CD14-positive monocyte (primary cell): ENCODE measurements around the gene KRTAP10-6. TPM values are rescaled to one million over a fixed set of nuclear protein-coding genes. Genes with fewer than 3 reads are reported as not detected.

Source experiments
- DNase-seq, 3 donors: peaks; one replicate each; pipeline ENCODE4 v3.0.0-alpha.2; 2011 to 2022
- H2AFZ ChIP-seq: 2 replicates; pipeline ENCODE4 v1.6.0; 2012; ENCODE audit warnings: mild to moderate bottlenecking, low read depth, low read length, inconsistent platforms; ENCODE audit not compliant: insufficient read depth, poor library complexity, severe bottlenecking
- H3K27ac ChIP-seq, 2 donors: 1 replicate in 1 of 2; 2 replicates in 1 of 2; pipeline ENCODE4 v1.5.1; 2012 to 2013; ENCODE audit warnings: low read length in 2 of 2, control low read depth in 1 of 2, inconsistent platforms in 1 of 2, low read depth in 1 of 2, mild to moderate bottlenecking in 1 of 2
- H3K27me3 ChIP-seq, 2 donors: one replicate each; pipeline versions ENCODE4 v1.6.0 to v1.6.1; 2011 to 2013; ENCODE audit warnings: low read length in 2 of 2; ENCODE audit not compliant: control insufficient read depth in 2 of 2, insufficient read depth in 2 of 2
- H3K36me3 ChIP-seq, 2 donors: replicated peaks in 1 of 2; 1 replicate in 1 of 2; 2 replicates in 1 of 2; pipeline versions ENCODE4 v1.5.1 to v1.6.1; 2012 to 2013; ENCODE audit warnings: low read length in 2 of 2, control low read depth in 1 of 2, inconsistent platforms in 1 of 2, mild to moderate bottlenecking in 1 of 2; ENCODE audit not compliant: insufficient read depth in 2 of 2, control insufficient read depth in 1 of 2
- H3K4me1 ChIP-seq, 2 donors: 1 replicate in 1 of 2; 2 replicates in 1 of 2; pipeline versions ENCODE4 v1.5.1 to v1.6.1; 2012 to 2013; ENCODE audit warnings: low read length in 2 of 2, control low read depth in 1 of 2, inconsistent platforms in 1 of 2, mild to moderate bottlenecking in 1 of 2, moderate library complexity in 1 of 2; ENCODE audit not compliant: insufficient read depth in 2 of 2, control insufficient read depth in 1 of 2
- H3K4me2 ChIP-seq: replicated peaks from 2 replicates; pipeline ENCODE3; 2012; ENCODE audit warnings: low read length, moderate library complexity, mild to moderate bottlenecking; ENCODE audit not compliant: poor library complexity, severe bottlenecking; ENCODE audit errors: extremely low read depth
- H3K4me3 ChIP-seq, 3 experiments: fragments of 200-600 bp in 1 of 3; sonication (generic) in 1 of 3; replicated peaks in 1 of 3; 1 replicate in 2 of 3; 2 replicates in 1 of 3; pipeline ENCODE4 v1.5.1; 2011 to 2013; ENCODE audit warnings: low read length in 3 of 3, mild to moderate bottlenecking in 3 of 3, control low read depth in 2 of 3, low read depth in 2 of 3, inconsistent platforms in 1 of 3, moderate library complexity in 1 of 3
- H3K79me2 ChIP-seq: 2 replicates; pipeline ENCODE4 v1.6.0; 2012; ENCODE audit warnings: mild to moderate bottlenecking, control low read depth, inconsistent platforms, low read length, moderate library complexity; ENCODE audit not compliant: insufficient read depth
- H3K9ac ChIP-seq: 2 replicates; pipeline ENCODE4 v1.6.0; 2017; ENCODE audit warnings: low read length, mild to moderate bottlenecking; ENCODE audit not compliant: insufficient read depth, poor library complexity, severe bottlenecking
- H3K9me3 ChIP-seq, 2 donors: replicated peaks in 1 of 2; 1 replicate in 1 of 2; 2 replicates in 1 of 2; pipeline versions ENCODE4 v1.5.1 to v1.6.1; 2012 to 2013; ENCODE audit warnings: low read length in 2 of 2, control low read depth in 1 of 2; ENCODE audit not compliant: control insufficient read depth in 1 of 2, insufficient read depth in 1 of 2
- H4K20me1 ChIP-seq: 2 replicates; pipeline ENCODE4 v1.6.0; 2012; ENCODE audit warnings: mild to moderate bottlenecking, low read length, control low read depth, moderate library complexity; ENCODE audit not compliant: insufficient read depth
- H3K27ac Mint-ChIP-seq, 7 donors: one replicate each; pipeline ENCODE4 v1.8.0; 2020; ENCODE audit warnings: mild to moderate bottlenecking in 7 of 7, mixed read lengths in 7 of 7, moderate library complexity in 6 of 7, inconsistent platforms in 2 of 7
- H3K27me3 Mint-ChIP-seq, 3 donors: one replicate each; pipeline ENCODE4 v1.8.0; 2021 to 2022; ENCODE audit warnings: low read depth in 3 of 3, mild to moderate bottlenecking in 3 of 3, mixed read lengths in 3 of 3, moderate library complexity in 3 of 3, inconsistent platforms in 1 of 3
- H3K36me3 Mint-ChIP-seq, 2 donors: one replicate each; pipeline ENCODE4 v1.8.0; 2020; ENCODE audit warnings: mixed read lengths in 2 of 2, inconsistent platforms in 1 of 2, mild to moderate bottlenecking in 1 of 2
- H3K4me1 Mint-ChIP-seq: one replicate; pipeline ENCODE4 v1.8.0; 2020; ENCODE audit warnings: mild to moderate bottlenecking, mixed read lengths
- H3K4me3 Mint-ChIP-seq, 2 donors: one replicate each; pipeline ENCODE4 v1.8.0; 2020; ENCODE audit warnings: mild to moderate bottlenecking in 2 of 2, mixed read lengths in 2 of 2, moderate library complexity in 1 of 2
- H3K9me3 Mint-ChIP-seq, 7 donors: one replicate each; pipeline ENCODE4 v1.8.0; 2020 to 2022; ENCODE audit warnings: mixed read lengths in 7 of 7, mild to moderate bottlenecking in 6 of 7, moderate library complexity in 6 of 7, inconsistent platforms in 2 of 7
- CTCF ChIP-seq: fragments of 200-600 bp; IDR thresholded peaks from one replicate; pipeline ENCODE4 v1.8.0; 2022; ENCODE audit warnings: antibody characterized with exemption, mild to moderate bottlenecking
- WGBS: methylation state at CpG from one replicate; pipeline ENCODE4 v1.1.5; 2013; ENCODE audit warnings: missing lambda C conversion rate; ENCODE audit not compliant: insufficient coverage; 5-methylcytosine and 5-hydroxymethylcytosine counted together
- intact Hi-C, 2 donors: fragments of 100-400 bp; cut with micrococcal nuclease; formaldehyde crosslinking; loops; one replicate each; pipeline versions ENCODE4 v1.15.0 to v1.15.1; 2023
- polyA plus RNA-seq, 3 donors: library from polyadenylated mRNA; depleted of rRNA in 1 of 3; unstranded in 2 of 3; stranded (reverse) in 1 of 3; fragments of 300-500 nt in 2 of 3; fragments of >200 nt in 1 of 3; fragmentation: Illumina TruSeq in 2 of 3; gene quantifications; 1 replicate in 2 of 3; 2 replicates in 1 of 3; pipeline ENCODE4 v1.2.3, GENCODE V29; 2012 to 2021

Gene KRTAP10-6
- polyA plus RNA-seq, 3 donors = not detected

DNA sequence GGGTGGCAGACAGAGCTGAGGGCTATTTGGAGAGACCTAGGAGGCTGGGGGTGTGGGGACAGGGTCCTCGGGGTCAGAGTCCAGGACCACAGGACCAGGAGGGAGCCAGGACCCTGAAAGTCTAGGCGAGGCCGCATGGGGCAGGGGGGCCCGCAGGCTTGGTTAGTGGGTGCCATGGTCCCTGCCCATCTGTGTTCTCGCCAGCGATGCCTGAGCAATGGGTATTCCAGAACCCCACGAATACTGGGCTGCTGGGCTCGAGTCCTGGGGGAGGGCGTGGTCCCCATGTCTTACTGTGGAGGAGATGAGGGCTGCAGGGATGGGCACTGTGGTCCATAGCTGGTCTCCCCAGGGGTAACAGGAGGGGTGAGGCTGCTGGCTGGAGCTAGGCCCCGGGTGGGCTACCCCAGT lies 2.0 kb downstream of the KRTAP10-6 start:
- DNase-seq = no peak
- peaks cover 0 to 6% of the 10 kb centered on the region in 2 donors for H3K27me3 ChIP-seq
- no peaks in the 10 kb centered on the region for H3K9me3 ChIP-seq
- no peaks in the 10 kb centered on the region for H3K79me2 ChIP-seq
- H3K4me3 ChIP-seq = no peak overlapping the region
- H3K36me3 ChIP-seq = no peaks in the 10 kb centered on the region
- Mint-ChIP-seq H3K27me3 (peaks cover 2 to 37% (median 7%) of the 10 kb centered on the region in 3 donors), H3K9me3 (peaks cover 0 to 16% (median 5%) of the 10 kb centered on the region in 7 donors), H3K4me1 (no peaks in the 10 kb centered on the region), H3K36me3 (no peaks in the 10 kb centered on the region), H3K4me3 (no peak overlapping the region), H3K27ac (no peak overlapping the region)
- H3K4me2 ChIP-seq = no peak overlapping the region
- 79% methylated on average over 2 of the region's 10 CpGs for WGBS
- TF ChIP-seq CTCF = no peak
- no peak overlapping the region for H3K9ac ChIP-seq
- no peaks in the 10 kb centered on the region for H3K4me1 ChIP-seq
- no peaks in the 10 kb centered on the region for H4K20me1 ChIP-seq
- intact Hi-C loops = no loop called here
- no peak overlapping the region for H2AFZ ChIP-seq
- H3K27ac ChIP-seq = no peak overlapping the region

DNA sequence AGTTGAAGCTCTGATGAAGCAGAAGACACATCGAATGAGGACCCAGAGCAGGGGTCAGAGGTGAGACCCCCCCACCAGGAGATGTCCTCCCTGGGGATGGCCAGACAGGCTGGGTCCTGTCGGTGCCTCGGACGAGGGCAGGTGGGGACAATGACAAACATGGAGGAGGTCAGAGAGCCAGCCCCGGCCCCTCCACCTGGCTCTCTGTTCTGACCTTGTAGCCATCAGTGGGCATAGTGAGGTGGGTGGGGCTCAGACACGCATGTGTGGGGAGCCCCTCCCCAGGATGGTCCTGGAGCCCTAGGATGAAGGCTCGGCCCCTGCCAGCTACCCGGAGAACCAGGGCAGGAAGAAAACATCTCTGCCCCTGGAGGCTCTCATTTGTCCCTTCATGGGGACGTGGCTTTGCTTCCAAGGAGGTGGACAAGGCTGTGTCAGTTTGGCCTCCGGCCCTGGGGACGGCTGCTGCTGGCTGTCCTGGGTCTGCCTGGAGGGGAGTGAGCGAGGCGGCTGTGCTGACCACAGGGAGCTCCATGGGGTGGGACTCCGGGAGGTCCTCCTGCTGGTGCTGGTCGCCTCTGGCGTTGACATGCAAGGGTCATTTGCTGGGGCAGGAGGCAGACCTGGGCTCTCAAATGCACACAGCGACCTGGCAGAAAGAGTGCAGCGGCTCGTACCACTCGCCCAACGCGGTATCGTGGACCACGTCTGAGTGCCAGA lies 2.6 kb downstream of the KRTAP10-6 start:
- H3K9me3 ChIP-seq = no peaks in the 10 kb centered on the region
- no peak overlapping the region for H3K4me3 Mint-ChIP-seq
- H2AFZ ChIP-seq = no peak overlapping the region
- peaks cover 2 to 19% (median 5%) of the 10 kb centered on the region in 7 donors for H3K9me3 Mint-ChIP-seq
- no peak overlapping the region for H3K27ac Mint-ChIP-seq
- H3K9ac ChIP-seq = no peak overlapping the region
- no peaks in the 10 kb centered on the region for H3K4me1 ChIP-seq
- TF ChIP-seq CTCF = no peak
- H3K27ac ChIP-seq = no peak overlapping the region
- peaks cover 0 to 9% of the 10 kb centered on the region in 2 donors for H3K27me3 ChIP-seq
- intact Hi-C loops = no loop called here
- H3K36me3 ChIP-seq = no peaks in the 10 kb centered on the region
- no peak for DNase-seq
- H3K79me2 ChIP-seq = no peaks in the 10 kb centered on the region
- H3K36me3 Mint-ChIP-seq = no peaks in the 10 kb centered on the region
- H3K27me3 Mint-ChIP-seq = peaks cover 2 to 42% (median 10%) of the 10 kb centered on the region in 3 donors
- H4K20me1 ChIP-seq = no peaks in the 10 kb centered on the region
- H3K4me1 Mint-ChIP-seq = no peaks in the 10 kb centered on the region
- 85% methylated on average over 21 of the region's 24 CpGs for WGBS
- no peak overlapping the region for H3K4me3 ChIP-seq
- H3K4me2 ChIP-seq = no peak overlapping the region
